ENCODE data around the gene BRD4. TPM values are rescaled to one million over a fixed set of nuclear protein-coding genes. Genes with fewer than 3 reads are reported as not detected.

Gene BRD4
- polyA plus RNA-seq, 3 donors = 3.7 to 19.2 (median 4.2) TPM

DNA sequence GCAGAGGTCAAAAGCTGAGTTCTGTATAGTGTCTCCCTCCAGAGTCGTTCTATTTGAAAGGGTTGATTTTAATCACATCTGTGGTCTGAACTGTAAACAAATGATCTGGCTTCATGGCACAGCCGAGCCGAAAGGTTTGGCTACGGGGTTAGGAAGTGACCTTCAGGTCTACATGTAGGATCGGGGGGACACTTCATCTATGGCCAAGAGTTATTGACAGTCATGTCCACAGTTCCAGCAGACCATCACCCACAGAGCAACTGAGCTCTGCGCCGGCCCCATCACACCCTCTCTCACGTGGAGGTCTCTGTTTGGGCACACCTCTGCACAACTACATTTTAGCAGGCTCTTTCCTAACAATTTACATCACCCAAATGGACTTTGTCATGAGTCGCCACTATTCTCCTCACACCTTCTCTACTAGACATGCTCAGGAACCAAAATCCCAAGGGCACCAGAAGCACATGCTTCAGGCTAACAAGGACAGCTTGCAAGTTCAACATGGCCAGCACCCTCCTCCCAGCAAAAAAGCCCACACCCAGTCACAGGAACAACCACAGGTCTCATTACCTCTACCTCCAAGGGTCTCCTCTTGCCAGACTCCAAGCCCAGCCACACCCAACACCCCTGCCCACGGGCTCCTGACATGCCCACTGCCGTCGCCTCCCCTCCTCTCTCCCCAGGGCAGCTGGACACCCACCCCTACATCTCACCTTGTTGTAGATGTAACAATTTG lies 64.0 kb downstream of the BRD4 start:
- H3K4me1 ChIP-seq (ENCODE audit: control insufficient read depth in 1 of 2, insufficient read depth in 2 of 2, low read length in 2 of 2) = no peaks in the 10 kb centered on the region
- H3K4me2 ChIP-seq (replicated peaks; ENCODE audit: extremely low read depth, low read length, poor library complexity, severe bottlenecking) = no peak overlapping the region
- no peaks in the 10 kb centered on the region for H3K4me1 Mint-ChIP-seq
- no peaks in the 10 kb centered on the region for H3K9me3 ChIP-seq (replicated peaks in 1 of 2; ENCODE audit: control insufficient read depth in 1 of 2, insufficient read depth in 1 of 2, low read length in 2 of 2)
- no peaks in the 10 kb centered on the region for H3K27me3 ChIP-seq (ENCODE audit: control insufficient read depth in 2 of 2, insufficient read depth in 2 of 2, low read length in 2 of 2)
- no peak overlapping the region for H3K4me3 ChIP-seq (replicated peaks in 1 of 3; ENCODE audit: low read depth in 2 of 3, low read length in 3 of 3)
- WGBS (ENCODE audit: insufficient coverage) = 96% methylated on average over 5 of the region's 12 CpGs
- peak overlapping the region in 1 of 2 donors; percentile 22 for H3K27ac ChIP-seq (ENCODE audit: low read depth in 1 of 2, low read length in 2 of 2)
- intact Hi-C loops (cut with micrococcal nuclease) = loop anchor here in 1 of 2 donors (10.0 kb wide), 1 partner anchor 106 kb away; the partner anchor contains the start of gene AKAP8
- H3K27ac Mint-ChIP-seq = peak overlapping the region in 4 of 7 donors; percentile 20 to 76 (median 40)
- no peaks in the 10 kb centered on the region for H3K27me3 Mint-ChIP-seq (ENCODE audit: low read depth in 3 of 3)
- H3K36me3 Mint-ChIP-seq = peaks cover 88 to 94% of the 10 kb centered on the region in 2 donors
- peaks cover 100% of the 10 kb centered on the region for H4K20me1 ChIP-seq (ENCODE audit: insufficient read depth, low read length)
- H2AFZ ChIP-seq (ENCODE audit: insufficient read depth, low read depth, low read length, poor library complexity, severe bottlenecking) = no peak overlapping the region
- H3K79me2 ChIP-seq (ENCODE audit: insufficient read depth, low read length) = peaks cover 87% of the 10 kb centered on the region
- no peak overlapping the region for H3K9ac ChIP-seq (ENCODE audit: insufficient read depth, low read length, poor library complexity, severe bottlenecking)
- H3K36me3 ChIP-seq (replicated peaks in 1 of 2; ENCODE audit: control insufficient read depth in 1 of 2, insufficient read depth in 2 of 2, low read length in 2 of 2) = peaks cover 95 to 100% of the 10 kb centered on the region in 2 donors
- DNase-seq = no peak
- H3K9me3 Mint-ChIP-seq = no peaks in the 10 kb centered on the region
- H3K4me3 Mint-ChIP-seq = no peak overlapping the region
- TF ChIP-seq, protein P1, sequence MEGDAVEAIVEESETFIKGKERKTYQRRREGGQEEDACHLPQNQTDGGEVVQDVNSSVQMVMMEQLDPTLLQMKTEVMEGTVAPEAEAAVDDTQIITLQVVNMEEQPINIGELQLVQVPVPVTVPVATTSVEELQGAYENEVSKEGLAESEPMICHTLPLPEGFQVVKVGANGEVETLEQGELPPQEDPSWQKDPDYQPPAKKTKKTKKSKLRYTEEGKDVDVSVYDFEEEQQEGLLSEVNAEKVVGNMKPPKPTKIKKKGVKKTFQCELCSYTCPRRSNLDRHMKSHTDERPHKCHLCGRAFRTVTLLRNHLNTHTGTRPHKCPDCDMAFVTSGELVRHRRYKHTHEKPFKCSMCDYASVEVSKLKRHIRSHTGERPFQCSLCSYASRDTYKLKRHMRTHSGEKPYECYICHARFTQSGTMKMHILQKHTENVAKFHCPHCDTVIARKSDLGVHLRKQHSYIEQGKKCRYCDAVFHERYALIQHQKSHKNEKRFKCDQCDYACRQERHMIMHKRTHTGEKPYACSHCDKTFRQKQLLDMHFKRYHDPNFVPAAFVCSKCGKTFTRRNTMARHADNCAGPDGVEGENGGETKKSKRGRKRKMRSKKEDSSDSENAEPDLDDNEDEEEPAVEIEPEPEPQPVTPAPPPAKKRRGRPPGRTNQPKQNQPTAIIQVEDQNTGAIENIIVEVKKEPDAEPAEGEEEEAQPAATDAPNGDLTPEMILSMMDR (IDR thresholded peaks at IDR 0.05) = no peak

DNA sequence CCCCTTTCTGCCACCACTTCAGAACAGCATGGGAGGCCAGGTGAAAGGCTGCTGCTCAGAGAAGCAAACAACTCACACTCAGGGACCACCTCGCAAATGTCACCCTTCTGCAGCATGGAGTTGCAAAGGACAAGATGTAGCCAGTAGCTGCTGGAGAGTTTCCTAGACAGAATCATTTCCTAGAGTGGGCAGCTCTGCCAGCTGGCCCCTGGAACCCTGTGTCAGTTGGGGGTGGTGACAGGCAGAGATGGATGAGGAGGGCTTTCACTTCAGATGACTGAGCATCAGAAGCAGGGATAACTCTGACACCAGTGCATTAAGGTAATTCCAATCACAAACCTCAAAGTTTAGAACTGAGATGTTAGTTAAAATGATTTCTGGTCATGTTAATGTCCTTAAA lies 65.7 kb downstream of the BRD4 start:
- no peaks in the 10 kb centered on the region for H3K4me1 Mint-ChIP-seq
- TF ChIP-seq, protein P1 (IDR thresholded peaks at IDR 0.05) = no peak
- Histone ChIP-seq H3K79me2 (ENCODE audit: insufficient read depth, low read length) (peaks cover 81% of the 10 kb centered on the region), H3K36me3 (replicated peaks in 1 of 2; ENCODE audit: control insufficient read depth in 1 of 2, insufficient read depth in 2 of 2, low read length in 2 of 2) (peaks cover 96 to 100% of the 10 kb centered on the region in 2 donors), H3K27ac (ENCODE audit: low read depth in 1 of 2, low read length in 2 of 2) (no peak overlapping the region), H3K4me2 (replicated peaks; ENCODE audit: extremely low read depth, low read length, poor library complexity, severe bottlenecking) (no peak overlapping the region), H3K9ac (ENCODE audit: insufficient read depth, low read length, poor library complexity, severe bottlenecking) (no peak overlapping the region), H3K4me3 (replicated peaks in 1 of 3; ENCODE audit: low read depth in 2 of 3, low read length in 3 of 3) (no peak overlapping the region), H3K9me3 (replicated peaks in 1 of 2; ENCODE audit: control insufficient read depth in 1 of 2, insufficient read depth in 1 of 2, low read length in 2 of 2) (no peaks in the 10 kb centered on the region), H3K4me1 (ENCODE audit: control insufficient read depth in 1 of 2, insufficient read depth in 2 of 2, low read length in 2 of 2) (no peaks in the 10 kb centered on the region), H4K20me1 (ENCODE audit: insufficient read depth, low read length) (peaks cover 100% of the 10 kb centered on the region), H2AFZ (ENCODE audit: insufficient read depth, low read depth, low read length, poor library complexity, severe bottlenecking) (no peak overlapping the region), H3K27me3 (ENCODE audit: control insufficient read depth in 2 of 2, insufficient read depth in 2 of 2, low read length in 2 of 2) (no peaks in the 10 kb centered on the region)
- peak overlapping the region in 2 of 7 donors; percentile 22 to 50 for H3K27ac Mint-ChIP-seq
- H3K9me3 Mint-ChIP-seq = no peaks in the 10 kb centered on the region
- H3K27me3 Mint-ChIP-seq (ENCODE audit: low read depth in 3 of 3) = no peaks in the 10 kb centered on the region
- DNase-seq = no peak
- intact Hi-C loops (cut with micrococcal nuclease) = loop anchor here in 1 of 2 donors (10.0 kb wide), 1 partner anchor 108 kb away; the partner anchor contains the start of gene AKAP8
- peaks cover 91 to 95% of the 10 kb centered on the region in 2 donors for H3K36me3 Mint-ChIP-seq
- H3K4me3 Mint-ChIP-seq = no peak overlapping the region
- WGBS (ENCODE audit: insufficient coverage) = no CpG with 5 or more reads among the region's 1 CpG
